HL-60 (cell line): Measurements from ENCODE around the gene CNNM3.
"Not testable (repeated sequence)": the region's sequence is repeated elsewhere in the genome, so short reads cannot be mapped to it uniquely, and the experiment has no call there.

Experiments used
- DNase-seq, 2 experiments: peaks; one replicate each; pipeline ENCODE4 v3.0.0-alpha.2; 2010 to 2020; ENCODE audit warnings: low read depth in 1 of 2, low spot score in 1 of 2
- H3K27ac ChIP-seq: fragments of 250-450 bp; sonication (Bioruptor Pico); replicated peaks from 2 replicates; pipeline ENCODE4 v1.5.1; 2020; ENCODE audit warnings: mild to moderate bottlenecking, moderate library complexity
- H3K27me3 ChIP-seq: fragments of 250-450 bp; sonication (Bioruptor Pico); 2 replicates; pipeline ENCODE4 v1.5.1; 2021; ENCODE audit warnings: mild to moderate bottlenecking, moderate library complexity; ENCODE audit not compliant: insufficient read depth, poor library complexity, severe bottlenecking
- H3K4me3 ChIP-seq: replicated peaks from 2 replicates; pipeline ENCODE4 v1.5.1; 2011; ENCODE audit warnings: mild to moderate bottlenecking, control low read depth, low read length; ENCODE audit not compliant: insufficient read depth
- GABPA ChIP-seq: IDR thresholded peaks from 2 replicates; pipeline ENCODE4 v1.6.1; 2012; ENCODE audit warnings: low read depth
- POLR2AphosphoS5 ChIP-seq: IDR thresholded peaks from 2 replicates; pipeline ENCODE4 v1.6.1; 2012; ENCODE audit warnings: low read depth
- SPI1 ChIP-seq: IDR thresholded peaks from 2 replicates; pipeline ENCODE4 v1.6.1; 2012; ENCODE audit warnings: low read depth, mild to moderate bottlenecking, borderline replicate concordance
- TF ChIP-seq, protein P1 (sequence below): IDR thresholded peaks from one replicate; pipeline ENCODE4 v1.5.1; 2011; ENCODE audit warnings: low read length, control low read depth, inconsistent platforms; ENCODE audit not compliant: insufficient read depth
- TF ChIP-seq, protein P2 (sequence below): IDR thresholded peaks from 2 replicates; pipeline ENCODE4 v1.6.1; 2012; ENCODE audit warnings: low read depth; ENCODE audit not compliant: insufficient replicate concordance

The CNNM3 gene

DNA sequence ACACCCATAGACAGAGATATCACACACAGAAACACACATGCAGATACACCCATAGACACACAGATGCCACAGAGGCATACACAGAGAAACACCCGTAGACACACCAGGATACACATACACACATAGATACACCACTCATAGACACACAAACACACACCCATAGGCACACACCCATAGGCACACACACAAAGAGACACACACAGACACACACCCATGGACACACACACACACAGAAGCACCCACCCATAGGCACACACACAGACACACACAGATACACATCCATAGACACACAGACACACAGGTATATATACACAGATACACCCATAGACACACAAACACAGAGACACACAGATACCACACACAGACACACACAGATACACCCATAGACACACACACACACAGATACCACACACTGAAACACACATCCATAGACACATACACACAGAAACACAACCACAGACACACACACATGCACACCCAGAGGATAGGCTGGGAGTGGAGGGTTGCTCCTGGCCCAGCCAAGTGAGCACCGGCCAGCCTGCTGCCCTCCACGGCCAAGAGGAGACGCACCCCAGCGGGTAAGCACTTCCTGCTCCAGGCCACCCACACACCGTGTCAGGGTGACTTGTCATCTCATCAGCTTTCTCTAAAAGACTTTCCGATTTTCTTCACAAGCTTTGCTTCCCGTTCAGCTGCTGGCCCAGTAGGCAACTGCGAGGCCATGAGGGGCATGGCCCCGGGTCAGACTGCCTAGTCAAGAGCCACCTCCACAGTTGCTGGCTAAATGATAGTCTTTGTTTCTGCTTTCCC lies 14.1 kb upstream of the CNNM3 start:
- H3K27ac ChIP-seq: no peak overlapping the region
- DNase-seq: no peak

DNA sequence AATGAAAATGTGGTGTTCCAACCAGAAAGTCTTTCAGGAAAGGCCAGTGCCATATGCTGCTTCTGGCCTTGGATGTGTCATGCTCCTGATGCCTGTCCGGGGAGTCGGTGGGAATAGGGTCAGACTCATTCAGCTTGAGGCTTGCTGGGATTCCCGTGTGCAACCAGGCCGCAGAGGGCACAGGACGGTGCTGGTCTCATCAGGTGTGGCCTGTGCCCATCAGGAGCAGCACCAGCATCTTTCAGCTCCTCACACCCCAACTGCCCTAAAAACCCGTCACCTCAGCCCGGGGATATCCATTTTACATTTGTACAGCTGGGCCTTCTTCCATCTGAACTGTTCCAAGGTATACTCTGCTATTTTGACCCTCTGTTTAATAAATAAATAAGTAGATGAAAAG lies 13.3 kb upstream of the CNNM3 start:
- no peak overlapping the region for H3K27ac ChIP-seq
- H3K4me3 ChIP-seq: no peak overlapping the region
- TF ChIP-seq, protein P1, sequence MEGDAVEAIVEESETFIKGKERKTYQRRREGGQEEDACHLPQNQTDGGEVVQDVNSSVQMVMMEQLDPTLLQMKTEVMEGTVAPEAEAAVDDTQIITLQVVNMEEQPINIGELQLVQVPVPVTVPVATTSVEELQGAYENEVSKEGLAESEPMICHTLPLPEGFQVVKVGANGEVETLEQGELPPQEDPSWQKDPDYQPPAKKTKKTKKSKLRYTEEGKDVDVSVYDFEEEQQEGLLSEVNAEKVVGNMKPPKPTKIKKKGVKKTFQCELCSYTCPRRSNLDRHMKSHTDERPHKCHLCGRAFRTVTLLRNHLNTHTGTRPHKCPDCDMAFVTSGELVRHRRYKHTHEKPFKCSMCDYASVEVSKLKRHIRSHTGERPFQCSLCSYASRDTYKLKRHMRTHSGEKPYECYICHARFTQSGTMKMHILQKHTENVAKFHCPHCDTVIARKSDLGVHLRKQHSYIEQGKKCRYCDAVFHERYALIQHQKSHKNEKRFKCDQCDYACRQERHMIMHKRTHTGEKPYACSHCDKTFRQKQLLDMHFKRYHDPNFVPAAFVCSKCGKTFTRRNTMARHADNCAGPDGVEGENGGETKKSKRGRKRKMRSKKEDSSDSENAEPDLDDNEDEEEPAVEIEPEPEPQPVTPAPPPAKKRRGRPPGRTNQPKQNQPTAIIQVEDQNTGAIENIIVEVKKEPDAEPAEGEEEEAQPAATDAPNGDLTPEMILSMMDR: no peak
- TF ChIP-seq, protein P2, sequence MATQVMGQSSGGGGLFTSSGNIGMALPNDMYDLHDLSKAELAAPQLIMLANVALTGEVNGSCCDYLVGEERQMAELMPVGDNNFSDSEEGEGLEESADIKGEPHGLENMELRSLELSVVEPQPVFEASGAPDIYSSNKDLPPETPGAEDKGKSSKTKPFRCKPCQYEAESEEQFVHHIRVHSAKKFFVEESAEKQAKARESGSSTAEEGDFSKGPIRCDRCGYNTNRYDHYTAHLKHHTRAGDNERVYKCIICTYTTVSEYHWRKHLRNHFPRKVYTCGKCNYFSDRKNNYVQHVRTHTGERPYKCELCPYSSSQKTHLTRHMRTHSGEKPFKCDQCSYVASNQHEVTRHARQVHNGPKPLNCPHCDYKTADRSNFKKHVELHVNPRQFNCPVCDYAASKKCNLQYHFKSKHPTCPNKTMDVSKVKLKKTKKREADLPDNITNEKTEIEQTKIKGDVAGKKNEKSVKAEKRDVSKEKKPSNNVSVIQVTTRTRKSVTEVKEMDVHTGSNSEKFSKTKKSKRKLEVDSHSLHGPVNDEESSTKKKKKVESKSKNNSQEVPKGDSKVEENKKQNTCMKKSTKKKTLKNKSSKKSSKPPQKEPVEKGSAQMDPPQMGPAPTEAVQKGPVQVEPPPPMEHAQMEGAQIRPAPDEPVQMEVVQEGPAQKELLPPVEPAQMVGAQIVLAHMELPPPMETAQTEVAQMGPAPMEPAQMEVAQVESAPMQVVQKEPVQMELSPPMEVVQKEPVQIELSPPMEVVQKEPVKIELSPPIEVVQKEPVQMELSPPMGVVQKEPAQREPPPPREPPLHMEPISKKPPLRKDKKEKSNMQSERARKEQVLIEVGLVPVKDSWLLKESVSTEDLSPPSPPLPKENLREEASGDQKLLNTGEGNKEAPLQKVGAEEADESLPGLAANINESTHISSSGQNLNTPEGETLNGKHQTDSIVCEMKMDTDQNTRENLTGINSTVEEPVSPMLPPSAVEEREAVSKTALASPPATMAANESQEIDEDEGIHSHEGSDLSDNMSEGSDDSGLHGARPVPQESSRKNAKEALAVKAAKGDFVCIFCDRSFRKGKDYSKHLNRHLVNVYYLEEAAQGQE: no peak
- TF ChIP-seq GABPA: no peak
- no peak for TF ChIP-seq POLR2AphosphoS5
- TF ChIP-seq SPI1: no peak
- no peaks in the 10 kb centered on the region for H3K27me3 ChIP-seq
- no peak for DNase-seq

More for the DNA sequence above, 14.1 kb upstream of the CNNM3 start:
- H3K27me3 ChIP-seq: no peaks in the 10 kb centered on the region
- TF ChIP-seq, protein P2: no peak
- TF ChIP-seq GABPA (no peak), SPI1 (no peak), POLR2AphosphoS5 (no peak)
- TF ChIP-seq, protein P1: no peak
- H3K4me3 ChIP-seq: no peak overlapping the region

DNA sequence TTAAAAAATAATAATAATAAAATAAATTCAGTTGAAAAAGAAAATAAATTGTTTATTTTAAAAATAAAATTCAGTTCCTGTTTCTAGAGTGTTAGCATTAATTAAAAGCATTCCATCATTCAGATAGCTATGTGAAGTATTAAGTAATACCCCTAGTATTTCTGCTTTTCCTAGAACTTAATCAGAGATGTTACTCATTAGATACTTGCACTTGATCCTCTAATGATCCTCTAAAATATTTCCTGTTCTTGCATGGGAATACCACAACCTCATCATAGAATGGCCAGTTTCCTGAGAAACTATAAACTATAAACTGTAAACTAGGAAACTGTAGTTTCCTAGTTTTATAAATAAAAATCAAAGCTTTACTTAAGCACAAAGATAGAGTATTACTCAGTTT lies 11.1 kb upstream of the CNNM3 start:
- DNase-seq: no peak
- TF ChIP-seq GABPA: no peak
- no peak for TF ChIP-seq SPI1
- no peak for TF ChIP-seq POLR2AphosphoS5
- TF ChIP-seq, protein P2: no peak
- TF ChIP-seq, protein P1: no peak

DNA sequence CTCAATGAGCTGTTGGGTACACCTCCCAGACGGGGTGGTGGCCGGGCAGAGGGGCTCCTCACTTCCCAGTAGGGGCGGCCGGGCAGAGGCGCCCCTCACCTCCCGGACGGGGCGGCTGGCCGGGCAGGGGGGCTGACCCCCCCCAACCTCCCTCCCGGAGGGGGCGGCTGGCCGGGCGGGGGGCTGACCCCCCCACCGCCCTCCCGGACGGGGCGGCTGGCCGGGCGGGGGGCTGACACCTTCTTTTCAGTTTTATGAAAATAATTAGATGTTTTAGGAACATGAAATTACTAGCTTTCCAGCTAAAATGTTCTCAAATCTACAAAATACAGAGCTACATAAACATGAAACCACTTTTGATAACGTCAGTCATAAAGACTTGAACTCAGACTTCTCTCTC lies 10.1 kb upstream of the CNNM3 start:
- DNase-seq, H3K4me3 ChIP-seq, H3K27me3 ChIP-seq, H3K27ac ChIP-seq: not testable (repeated sequence)

More for the DNA sequence above, 11.1 kb upstream of the CNNM3 start:
- Histone ChIP-seq H3K4me3 (no peak overlapping the region), H3K27me3 (no peaks in the 10 kb centered on the region), H3K27ac (no peak overlapping the region)
